HEK293 (cell line): ENCODE measurements around the gene SCAF1.

ENCODE experiments used
- CTCF ChIA-PET: fragments of 350-600 bp; formaldehyde crosslinking; extraction: SDS; loops from one replicate; lab custom pipeline; 2021; ENCODE audit warnings: antibody characterized with exemption; lab: Yijun Ruan, JAX
- POLR2A ChIA-PET: fragments of 300-600 bp; formaldehyde crosslinking; extraction: SDS; loops from one replicate; lab custom pipeline; 2020; ENCODE audit warnings: antibody characterized with exemption, inconsistent platforms; lab: Yijun Ruan, JAX
- H3K27ac ChIP-seq: fragments of 200-500 bp; sonication (Bioruptor generic); 2 replicates; pipeline ENCODE4 v1.5.1; 2014; ENCODE audit warnings: low read depth, low read length, control low read depth, inconsistent platforms; ENCODE audit errors: extremely low read depth
- H3K36me3 ChIP-seq, 2 experiments: fragments of 200-500 bp in 1 of 2; sonication (Bioruptor generic) in 1 of 2; 1 replicate in 1 of 2; 2 replicates in 1 of 2; pipeline ENCODE4 v1.5.1; 2014 to 2017; ENCODE audit warnings: inconsistent platforms in 2 of 2, low read length in 2 of 2; ENCODE audit not compliant: control insufficient read depth in 2 of 2, insufficient read depth in 1 of 2
- H3K4me1 ChIP-seq: fragments of 200-500 bp; sonication (Bioruptor generic); 2 replicates; pipeline ENCODE4 v1.5.1; 2014; ENCODE audit warnings: mild to moderate bottlenecking, low read length, inconsistent platforms; ENCODE audit not compliant: control insufficient read depth, insufficient read depth
- H3K4me3 ChIP-seq: 2 replicates; pipeline ENCODE4 v1.5.1; 2011; ENCODE audit warnings: low read depth, mild to moderate bottlenecking, control low read depth, low read length, moderate library complexity
- H3K9me3 ChIP-seq: fragments of 200-500 bp; sonication (Bioruptor generic); 2 replicates; pipeline ENCODE4 v1.5.1; 2014; ENCODE audit warnings: low read depth, low read length, inconsistent platforms; ENCODE audit not compliant: control insufficient read depth, insufficient read depth
- BCL11A ChIP-seq: fragments of 450-650 bp; formaldehyde crosslinking; IDR thresholded peaks from 2 replicates; pipeline ENCODE4 v1.5.1; 2016; ENCODE audit warnings: low read depth, missing biosample characterization, missing genetic modification characterization
- GLI4 ChIP-seq: fragments of 450-650 bp; formaldehyde crosslinking; IDR thresholded peaks from 2 replicates; pipeline ENCODE4 v1.5.1; 2016; ENCODE audit warnings: missing biosample characterization, missing genetic modification characterization
- KLF1 ChIP-seq: fragments of 450-650 bp; formaldehyde crosslinking; IDR thresholded peaks from 2 replicates; pipeline ENCODE4 v1.5.1; 2016; ENCODE audit warnings: missing biosample characterization, missing genetic modification characterization
- TCF7L2 ChIP-seq: IDR thresholded peaks from 2 replicates; pipeline ENCODE4 v1.6.1; 2011; ENCODE audit warnings: low read depth, mild to moderate bottlenecking, inconsistent platforms, low read length, moderate library complexity, borderline replicate concordance
- ZBTB7A ChIP-seq: fragments of 450-650 bp; formaldehyde crosslinking; IDR thresholded peaks from 2 replicates; pipeline ENCODE4 v1.5.1; 2016; ENCODE audit warnings: low read depth, missing biosample characterization, missing genetic modification characterization
- ZNF169 ChIP-seq: fragments of 450-650 bp; formaldehyde crosslinking; IDR thresholded peaks from 2 replicates; pipeline ENCODE4 v1.5.1; 2016; ENCODE audit warnings: missing biosample characterization, missing genetic modification characterization
- ZNF19 ChIP-seq: fragments of 450-650 bp; formaldehyde crosslinking; IDR thresholded peaks from 2 replicates; pipeline ENCODE4; 2016; ENCODE audit warnings: missing biosample characterization, missing genetic modification characterization, low read depth
- ZNF335 ChIP-seq: fragments of 450-650 bp; formaldehyde crosslinking; conservative IDR thresholded peaks from 2 replicates; pipeline ENCODE4 v1.5.1; 2016; ENCODE audit warnings: missing biosample characterization, missing genetic modification characterization
- ZNF366 ChIP-seq: fragments of 450-650 bp; formaldehyde crosslinking; conservative IDR thresholded peaks from 2 replicates; pipeline ENCODE4 v1.5.1; 2016; ENCODE audit warnings: missing biosample characterization, missing genetic modification characterization
- ZNF37A ChIP-seq: fragments of 450-650 bp; IDR thresholded peaks from 2 replicates; pipeline ENCODE4 v1.5.1; 2018; ENCODE audit warnings: missing biosample characterization, missing genetic modification characterization
- ZNF391 ChIP-seq: fragments of 450-650 bp; formaldehyde crosslinking; IDR thresholded peaks from 2 replicates; pipeline ENCODE4 v1.5.1; 2016; ENCODE audit warnings: low read depth, missing biosample characterization, missing genetic modification characterization, borderline replicate concordance
- ZNF423 ChIP-seq: fragments of 450-650 bp; formaldehyde crosslinking; IDR thresholded peaks from 2 replicates; pipeline ENCODE4 v1.5.1; 2016; ENCODE audit warnings: missing biosample characterization, missing genetic modification characterization
- ZNF510 ChIP-seq: fragments of 450-650 bp; formaldehyde crosslinking; IDR thresholded peaks from 2 replicates; pipeline ENCODE4 v1.5.1; 2018; ENCODE audit warnings: mild to moderate bottlenecking, missing genetic modification characterization, missing biosample characterization; ENCODE audit not compliant: insufficient replicate concordance
- ZNF561 ChIP-seq: fragments of 450-650 bp; IDR thresholded peaks from 2 replicates; pipeline ENCODE4 v1.5.1; 2018; ENCODE audit warnings: missing biosample characterization, missing genetic modification characterization, borderline replicate concordance
- ZNF624 ChIP-seq: fragments of 450-650 bp; formaldehyde crosslinking; IDR thresholded peaks from 2 replicates; pipeline ENCODE4 v1.5.1; 2017; ENCODE audit warnings: missing biosample characterization, missing genetic modification characterization
- ZNF701 ChIP-seq: fragments of 450-650 bp; formaldehyde crosslinking; IDR thresholded peaks from 2 replicates; pipeline ENCODE4 v1.5.1; 2016; ENCODE audit warnings: missing biosample characterization, missing genetic modification characterization
- ZNF837 ChIP-seq: fragments of 450-650 bp; formaldehyde crosslinking; IDR thresholded peaks from 2 replicates; pipeline ENCODE4 v1.5.1; 2016; ENCODE audit warnings: missing biosample characterization, missing genetic modification characterization
- ZNF843 ChIP-seq: fragments of 450-650 bp; formaldehyde crosslinking; IDR thresholded peaks from 2 replicates; pipeline ENCODE4 v1.5.1; 2016; ENCODE audit warnings: missing biosample characterization, missing genetic modification characterization
- ZSCAN16 ChIP-seq: fragments of 450-650 bp; formaldehyde crosslinking; IDR thresholded peaks from 2 replicates; pipeline ENCODE4 v1.5.1; 2016; ENCODE audit warnings: missing biosample characterization, missing genetic modification characterization
- TF ChIP-seq, protein P1 (sequence below): fragments of 450-650 bp; formaldehyde crosslinking; IDR thresholded peaks from 2 replicates; pipeline ENCODE4 v1.5.1; 2017; ENCODE audit warnings: missing biosample characterization, missing genetic modification characterization
- TF ChIP-seq, protein P2 (sequence below): sonication (generic); formaldehyde crosslinking; IDR thresholded peaks from 2 replicates; pipeline ENCODE4 v1.8.1; 2022; ENCODE audit warnings: mild to moderate bottlenecking, moderate library complexity, missing genetic modification reagents
- TF ChIP-seq, protein P3 (sequence below): fragments of 450-650 bp; formaldehyde crosslinking; IDR thresholded peaks from 2 replicates; pipeline ENCODE4 v1.5.1; 2016; ENCODE audit warnings: missing biosample characterization, missing genetic modification characterization
- TF ChIP-seq, protein P4 (sequence below): fragments of 450-650 bp; formaldehyde crosslinking; IDR thresholded peaks from 2 replicates; pipeline ENCODE4 v1.5.1; 2017; ENCODE audit warnings: missing biosample characterization, missing genetic modification characterization
- TF ChIP-seq, protein P5 (sequence below): fragments of 450-650 bp; formaldehyde crosslinking; IDR thresholded peaks from 2 replicates; pipeline ENCODE4 v1.5.1; 2016; ENCODE audit warnings: missing biosample characterization, missing genetic modification characterization

Gene SCAF1

DNA sequence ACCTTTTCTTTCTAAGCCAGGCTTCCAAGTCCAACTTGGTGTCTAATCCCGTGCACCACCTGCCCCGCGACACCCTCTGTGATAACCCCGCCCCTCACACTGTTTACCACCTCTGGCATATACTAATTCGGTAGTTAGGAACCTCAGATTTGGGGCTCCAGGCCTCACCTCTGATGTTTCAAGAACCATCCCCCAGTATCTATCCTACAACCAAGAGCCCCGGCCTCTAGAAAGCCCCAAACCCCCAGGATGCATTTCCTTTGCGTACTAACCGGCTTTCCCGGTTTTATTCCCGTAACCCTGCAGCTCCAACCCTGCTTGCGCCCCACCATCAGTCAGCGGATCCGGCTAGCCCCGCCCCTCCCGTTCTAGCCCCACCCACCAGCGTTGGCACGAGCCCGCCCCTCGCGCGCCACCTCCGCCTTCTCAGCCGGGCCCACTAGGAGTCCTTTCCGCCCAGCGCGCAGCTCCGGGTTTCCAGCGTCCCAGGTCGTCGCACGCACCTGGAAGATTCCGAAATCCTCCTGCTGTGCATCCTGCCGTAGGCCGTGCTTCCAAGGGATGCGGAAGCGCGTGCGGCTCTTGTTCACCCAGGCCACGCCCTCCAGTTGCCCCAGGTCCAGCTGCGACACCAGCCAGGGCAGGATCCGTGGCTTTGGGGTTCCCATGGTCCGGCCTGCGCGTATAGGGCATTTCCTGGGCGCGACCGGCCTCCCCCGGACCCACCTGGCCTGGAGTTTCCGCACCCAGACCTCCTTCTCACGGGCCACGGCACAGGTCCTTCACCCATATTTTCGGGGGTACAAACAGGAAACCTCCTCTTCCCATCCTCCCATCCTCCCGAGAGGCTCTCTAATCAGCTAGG lies 22.4 kb downstream of the SCAF1 start (continued):
- TF ChIP-seq, protein P1, sequence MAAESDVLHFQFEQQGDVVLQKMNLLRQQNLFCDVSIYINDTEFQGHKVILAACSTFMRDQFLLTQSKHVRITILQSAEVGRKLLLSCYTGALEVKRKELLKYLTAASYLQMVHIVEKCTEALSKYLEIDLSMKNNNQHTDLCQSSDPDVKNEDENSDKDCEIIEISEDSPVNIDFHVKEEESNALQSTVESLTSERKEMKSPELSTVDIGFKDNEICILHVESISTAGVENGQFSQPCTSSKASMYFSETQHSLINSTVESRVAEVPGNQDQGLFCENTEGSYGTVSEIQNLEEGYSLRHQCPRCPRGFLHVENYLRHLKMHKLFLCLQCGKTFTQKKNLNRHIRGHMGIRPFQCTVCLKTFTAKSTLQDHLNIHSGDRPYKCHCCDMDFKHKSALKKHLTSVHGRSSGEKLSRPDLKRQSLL (tag by site-specific recombination): no peak
- peak; percentile 80 for TF ChIP-seq ZNF423 (tag by site-specific recombination)
- TF ChIP-seq KLF1 (tag by site-specific recombination): peak; percentile 61
- TF ChIP-seq ZNF37A (tag by site-specific recombination): no peak
- TF ChIP-seq BCL11A (tag by site-specific recombination): no peak
- TF ChIP-seq ZNF843 (tag by site-specific recombination): no peak
- TF ChIP-seq ZNF624: no peak
- no peak for TF ChIP-seq ZNF701 (tag by site-specific recombination)
- TF ChIP-seq ZBTB7A (tag by site-specific recombination): no peak
- TF ChIP-seq, protein P2, sequence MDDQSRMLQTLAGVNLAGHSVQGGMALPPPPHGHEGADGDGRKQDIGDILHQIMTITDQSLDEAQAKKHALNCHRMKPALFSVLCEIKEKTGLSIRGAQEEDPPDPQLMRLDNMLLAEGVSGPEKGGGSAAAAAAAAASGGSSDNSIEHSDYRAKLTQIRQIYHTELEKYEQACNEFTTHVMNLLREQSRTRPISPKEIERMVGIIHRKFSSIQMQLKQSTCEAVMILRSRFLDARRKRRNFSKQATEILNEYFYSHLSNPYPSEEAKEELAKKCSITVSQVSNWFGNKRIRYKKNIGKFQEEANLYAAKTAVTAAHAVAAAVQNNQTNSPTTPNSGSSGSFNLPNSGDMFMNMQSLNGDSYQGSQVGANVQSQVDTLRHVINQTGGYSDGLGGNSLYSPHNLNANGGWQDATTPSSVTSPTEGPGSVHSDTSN (CRISPR knock-in tag): peak; percentile 81; the same call in 1 of the 2 replicates
- TF ChIP-seq ZNF391 (tag by site-specific recombination): no peak
- TF ChIP-seq, protein P3, sequence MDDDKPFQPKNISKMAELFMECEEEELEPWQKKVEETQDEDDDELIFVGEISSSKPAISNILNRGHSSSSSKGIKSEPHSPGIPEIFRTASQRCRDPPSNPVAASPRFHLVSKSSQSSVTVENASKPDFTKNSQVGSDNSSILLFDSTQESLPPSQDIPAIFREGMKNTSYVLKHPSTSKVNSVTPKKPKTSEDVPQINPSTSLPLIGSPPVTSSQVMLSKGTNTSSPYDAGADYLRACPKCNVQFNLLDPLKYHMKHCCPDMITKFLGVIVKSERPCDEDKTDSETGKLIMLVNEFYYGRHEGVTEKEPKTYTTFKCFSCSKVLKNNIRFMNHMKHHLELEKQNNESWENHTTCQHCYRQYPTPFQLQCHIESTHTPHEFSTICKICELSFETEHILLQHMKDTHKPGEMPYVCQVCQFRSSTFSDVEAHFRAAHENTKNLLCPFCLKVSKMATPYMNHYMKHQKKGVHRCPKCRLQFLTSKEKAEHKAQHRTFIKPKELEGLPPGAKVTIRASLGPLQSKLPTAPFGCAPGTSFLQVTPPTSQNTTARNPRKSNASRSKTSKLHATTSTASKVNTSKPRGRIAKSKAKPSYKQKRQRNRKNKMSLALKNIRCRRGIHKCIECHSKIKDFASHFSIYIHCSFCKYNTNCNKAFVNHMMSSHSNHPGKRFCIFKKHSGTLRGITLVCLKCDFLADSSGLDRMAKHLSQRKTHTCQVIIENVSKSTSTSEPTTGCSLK (tag by site-specific recombination): no peak
- TF ChIP-seq ZSCAN16: no peak
- TF ChIP-seq, protein P4, sequence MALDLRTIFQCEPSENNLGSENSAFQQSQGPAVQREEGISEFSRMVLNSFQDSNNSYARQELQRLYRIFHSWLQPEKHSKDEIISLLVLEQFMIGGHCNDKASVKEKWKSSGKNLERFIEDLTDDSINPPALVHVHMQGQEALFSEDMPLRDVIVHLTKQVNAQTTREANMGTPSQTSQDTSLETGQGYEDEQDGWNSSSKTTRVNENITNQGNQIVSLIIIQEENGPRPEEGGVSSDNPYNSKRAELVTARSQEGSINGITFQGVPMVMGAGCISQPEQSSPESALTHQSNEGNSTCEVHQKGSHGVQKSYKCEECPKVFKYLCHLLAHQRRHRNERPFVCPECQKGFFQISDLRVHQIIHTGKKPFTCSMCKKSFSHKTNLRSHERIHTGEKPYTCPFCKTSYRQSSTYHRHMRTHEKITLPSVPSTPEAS (tag by site-specific recombination): no peak
- no peak for TF ChIP-seq ZNF510 (tag by site-specific recombination)
- no peak for TF ChIP-seq ZNF837
- TF ChIP-seq ZNF561 (tag by site-specific recombination): peak; percentile 51; the same call in 1 of the 2 replicates

DNA sequence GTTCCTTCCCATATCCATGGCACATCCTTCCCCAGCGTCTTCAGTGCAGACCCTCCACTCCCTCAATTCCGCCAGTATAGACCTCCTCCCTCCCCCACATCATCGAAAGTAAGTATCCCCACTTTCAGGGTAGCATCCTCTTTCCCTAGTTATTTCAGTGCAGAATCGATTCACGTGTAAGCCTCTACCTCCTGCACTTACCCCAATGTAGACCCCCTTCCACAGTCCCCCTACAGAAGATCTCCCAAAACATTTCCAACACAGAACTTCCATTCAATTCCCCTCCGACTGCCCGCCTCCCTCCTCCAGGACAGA lies 23.0 kb downstream of the SCAF1 start:
- Histone ChIP-seq H3K36me3 (peaks cover 17 to 56% of the 10 kb centered on the region in 2 experiments), H3K4me3 (peak overlapping the region; percentile 48), H3K27ac (peak overlapping the region; percentile 87), H3K4me1 (peaks cover 6% of the 10 kb centered on the region), H3K9me3 (no peaks in the 10 kb centered on the region)
- CTCF ChIA-PET: interaction anchor here (0.6 to 3.2 kb wide), 5 partner anchors 8 to 162 kb away, joined by 3 to 27 read pairs (median 5); partner anchors contain the start of gene PRMT1
- POLR2A ChIA-PET: interaction anchor here (0.5 to 4.9 kb wide), 14 partner anchors 10 to 213 kb away, joined by 3 to 85 read pairs (median 8); partner anchors contain the start of genes NOSIP, PIH1D1, PRMT1 and PRR12
- TF ChIP-seq TCF7L2 (no peak), ZNF366 (tag by site-specific recombination) (0 out of 2 replicates have a peak, but pooled peaks have one; percentile 36), ZNF169 (tag by site-specific recombination) (no peak), ZNF335 (peak; percentile 37; the same call in 1 of the 2 replicates), GLI4 (tag by site-specific recombination) (no peak), KLF1 (tag by site-specific recombination) (no peak), ZNF19 (tag by site-specific recombination) (0 out of 2 replicates have a peak, but pooled peaks have one; percentile 9)
- TF ChIP-seq, protein P5, sequence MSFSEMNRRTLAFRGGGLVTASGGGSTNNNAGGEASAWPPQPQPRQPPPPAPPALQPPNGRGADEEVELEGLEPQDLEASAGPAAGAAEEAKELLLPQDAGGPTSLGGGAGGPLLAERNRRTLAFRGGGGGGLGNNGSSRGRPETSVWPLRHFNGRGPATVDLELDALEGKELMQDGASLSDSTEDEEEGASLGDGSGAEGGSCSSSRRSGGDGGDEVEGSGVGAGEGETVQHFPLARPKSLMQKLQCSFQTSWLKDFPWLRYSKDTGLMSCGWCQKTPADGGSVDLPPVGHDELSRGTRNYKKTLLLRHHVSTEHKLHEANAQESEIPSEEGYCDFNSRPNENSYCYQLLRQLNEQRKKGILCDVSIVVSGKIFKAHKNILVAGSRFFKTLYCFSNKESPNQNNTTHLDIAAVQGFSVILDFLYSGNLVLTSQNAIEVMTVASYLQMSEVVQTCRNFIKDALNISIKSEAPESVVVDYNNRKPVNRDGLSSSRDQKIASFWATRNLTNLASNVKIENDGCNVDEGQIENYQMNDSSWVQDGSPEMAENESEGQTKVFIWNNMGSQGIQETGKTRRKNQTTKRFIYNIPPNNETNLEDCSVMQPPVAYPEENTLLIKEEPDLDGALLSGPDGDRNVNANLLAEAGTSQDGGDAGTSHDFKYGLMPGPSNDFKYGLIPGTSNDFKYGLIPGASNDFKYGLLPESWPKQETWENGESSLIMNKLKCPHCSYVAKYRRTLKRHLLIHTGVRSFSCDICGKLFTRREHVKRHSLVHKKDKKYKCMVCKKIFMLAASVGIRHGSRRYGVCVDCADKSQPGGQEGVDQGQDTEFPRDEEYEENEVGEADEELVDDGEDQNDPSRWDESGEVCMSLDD (tag by site-specific recombination): no peak; the same call in 1 of the 2 replicates
